Suprapubic skin (tissue), 3 donors: ENCODE measurements around the gene HS3ST2.

Experiments used
- CTCF ChIP-seq, 2 donors: fragments of 200-600 bp in 1 of 2; fragments of 450-650 bp in 1 of 2; sonication (generic) in 1 of 2; IDR thresholded peaks; one replicate each; pipeline ENCODE4 v1.5.1; 2016 to 2019; ENCODE audit warnings: antibody characterized with exemption in 2 of 2, mild to moderate bottlenecking in 1 of 2, moderate library complexity in 1 of 2
- POLR2A ChIP-seq, 2 donors: fragments of 450-650 bp; IDR thresholded peaks; one replicate each; pipeline ENCODE4 v1.6.1; 2017; ENCODE audit warnings: antibody characterized with exemption in 2 of 2, mild to moderate bottlenecking in 2 of 2, moderate library complexity in 2 of 2

DNA sequence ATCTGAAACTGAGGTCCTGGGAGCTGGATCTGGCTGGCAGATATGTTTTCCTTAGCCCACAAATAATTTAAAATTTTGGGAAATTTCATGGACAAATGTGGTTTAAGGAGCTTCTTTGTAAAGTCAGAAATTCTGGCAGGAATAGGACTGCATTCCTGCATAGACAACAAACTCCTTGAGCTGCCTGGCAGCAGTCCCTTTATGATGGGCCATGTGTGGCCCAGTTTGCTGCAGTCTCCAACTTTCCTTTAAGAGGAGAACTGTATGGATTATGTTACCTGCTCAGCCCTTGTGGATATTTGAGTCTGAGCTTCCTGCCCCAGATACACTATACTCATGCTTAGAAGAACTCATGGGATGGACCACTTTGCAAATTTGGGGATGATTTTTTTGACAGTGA, 48.5 kb upstream of the HS3ST2 start:
- no peak for TF ChIP-seq CTCF (IDR thresholded peaks at IDR 0.05)
- TF ChIP-seq POLR2A (IDR thresholded peaks at IDR 0.05) = no peak
